Naive thymus-derived CD4-positive, alpha-beta T cell (primary cell): Measurements from ENCODE around the gene YIPF4. TPM values are rescaled to one million over a fixed set of nuclear protein-coding genes. Genes with fewer than 3 reads are reported as not detected.
"Not testable (repeated sequence)": the region's sequence is repeated elsewhere in the genome, so short reads cannot be mapped to it uniquely, and the experiment has no call there.

Experiments used
- ATAC-seq: fragments of 150-1000 bp; cut with Tn5 transposase; 2 replicates; pipeline ENCODE4 v1.10.0; 2021; ENCODE audit warnings: mild to moderate bottlenecking, moderate library complexity
- CTCF ChIA-PET: fragments of 350-600 bp; sonication (Branson Sonifier 250); formaldehyde crosslinking; loops from one replicate; lab custom pipeline; 2021; ENCODE audit warnings: antibody characterized with exemption; lab: Charles Lee
- POLR2A ChIA-PET: fragments of 350-600 bp; sonication (Branson Sonifier 250); formaldehyde crosslinking; loops from one replicate; lab custom pipeline; 2021; ENCODE audit warnings: antibody characterized with exemption, inconsistent platforms; lab: Charles Lee
- DNase-seq, 9 donors: peaks; one replicate each; pipeline versions ENCODE4 v3.0.0 to v3.0.0-alpha.2; 2020 to 2022; ENCODE audit warnings: mixed read lengths in 1 of 9
- H3K27ac ChIP-seq: one replicate; pipeline ENCODE4 v1.7.0; 2013; ENCODE audit warnings: mild to moderate bottlenecking, low read depth, low read length, moderate library complexity
- H3K27me3 ChIP-seq, 2 donors: one replicate each; pipeline ENCODE4 v1.7.0; 2013; ENCODE audit warnings: low read length in 2 of 2, mild to moderate bottlenecking in 2 of 2, moderate library complexity in 2 of 2; ENCODE audit not compliant: control insufficient read depth in 2 of 2, insufficient read depth in 2 of 2
- H3K36me3 ChIP-seq, 3 experiments: 1 replicate in 2 of 3; 2 replicates in 1 of 3; pipeline ENCODE4 v1.7.0; 2013; ENCODE audit warnings: low read length in 3 of 3, mild to moderate bottlenecking in 3 of 3, moderate library complexity in 1 of 3; ENCODE audit not compliant: insufficient read depth in 3 of 3, control insufficient read depth in 2 of 3
- H3K4me1 ChIP-seq, 2 donors: one replicate each; pipeline ENCODE4 v1.7.0; 2013; ENCODE audit warnings: low read length in 2 of 2, mild to moderate bottlenecking in 2 of 2, moderate library complexity in 1 of 2; ENCODE audit not compliant: control insufficient read depth in 2 of 2, insufficient read depth in 2 of 2
- H3K4me3 ChIP-seq: 2 replicates; pipeline ENCODE4 v1.7.0; 2013; ENCODE audit warnings: mild to moderate bottlenecking, low read length
- H3K9me3 ChIP-seq, 3 experiments: 1 replicate in 2 of 3; 2 replicates in 1 of 3; pipeline ENCODE4 v1.7.0; 2013; ENCODE audit warnings: low read length in 3 of 3; ENCODE audit not compliant: control insufficient read depth in 2 of 3
- H3K27ac Mint-ChIP-seq, 9 donors: one replicate each; pipeline ENCODE4 v1.8.0; 2020 to 2022; ENCODE audit warnings: mixed read lengths in 9 of 9, mild to moderate bottlenecking in 8 of 9, moderate library complexity in 5 of 9, inconsistent platforms in 2 of 9
- H3K27me3 Mint-ChIP-seq, 5 donors: one replicate each; pipeline ENCODE4 v1.8.0; 2021 to 2022; ENCODE audit warnings: mixed read lengths in 5 of 5, mild to moderate bottlenecking in 1 of 5
- H3K36me3 Mint-ChIP-seq, 5 donors: one replicate each; pipeline ENCODE4 v1.8.0; 2020 to 2022; ENCODE audit warnings: mixed read lengths in 5 of 5, mild to moderate bottlenecking in 3 of 5, inconsistent platforms in 1 of 5
- H3K4me1 Mint-ChIP-seq, 7 donors: one replicate each; pipeline ENCODE4 v1.8.0; 2020 to 2022; ENCODE audit warnings: mixed read lengths in 7 of 7, mild to moderate bottlenecking in 3 of 7, inconsistent platforms in 1 of 7
- H3K4me3 Mint-ChIP-seq, 10 donors: one replicate each; pipeline ENCODE4 v1.8.0; 2020 to 2022; ENCODE audit warnings: mild to moderate bottlenecking in 10 of 10, mixed read lengths in 10 of 10, moderate library complexity in 6 of 10, inconsistent platforms in 2 of 10
- H3K9me3 Mint-ChIP-seq, 11 donors: one replicate each; pipeline ENCODE4 v1.8.0; 2020 to 2022; ENCODE audit warnings: mixed read lengths in 11 of 11, mild to moderate bottlenecking in 4 of 11, inconsistent platforms in 1 of 11, moderate library complexity in 1 of 11
- intact Hi-C, 2 donors: fragments of 100-400 bp; cut with micrococcal nuclease; formaldehyde crosslinking; loops; one replicate each; pipeline ENCODE4 v1.15.1; 2023
- polyA plus RNA-seq, 2 donors: library from polyadenylated mRNA; unstranded; fragments of 300-500 nt; fragmentation: Illumina TruSeq; gene quantifications; one replicate each; pipeline ENCODE4 v1.2.3, GENCODE V29; 2021
- total RNA-seq, 6 experiments: library from RNA in 5 of 6; stranded (reverse) in 5 of 6; gene quantifications; 1 replicate in 5 of 6; 2 replicates in 1 of 6; pipeline ENCODE4 v1.2.3 and lab custom pipeline; 2021 to 2026

YIPF4 gene
- total and polyA plus RNA-seq, 7 experiments from 2014 or later: 7.8 to 43.5 (median 24.9) TPM

DNA sequence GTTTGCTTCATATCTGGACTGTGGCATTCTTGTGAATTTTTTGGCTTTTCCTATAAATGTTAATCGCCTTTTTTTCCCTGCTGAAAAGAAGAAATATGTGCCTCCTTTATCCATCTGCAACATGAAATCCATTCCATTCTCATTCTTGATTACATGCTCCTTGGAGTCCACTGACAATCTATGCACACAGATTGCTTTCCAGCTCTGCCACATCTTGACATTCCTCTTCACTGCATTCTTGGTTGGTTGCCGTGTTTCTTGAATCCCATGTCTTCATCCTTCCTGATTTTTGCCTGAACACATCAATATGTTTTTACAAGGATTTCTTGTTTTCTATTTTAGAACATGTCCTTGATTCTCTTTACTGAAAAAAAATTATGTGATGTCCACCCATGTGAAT, 52.4 kb downstream of the YIPF4 start:
- H3K27ac Mint-ChIP-seq: no peak overlapping the region
- H3K27me3 ChIP-seq: no peaks in the 10 kb centered on the region
- ATAC-seq: no peak
- no peaks in the 10 kb centered on the region for H3K36me3 ChIP-seq
- no peaks in the 10 kb centered on the region for H3K4me1 ChIP-seq
- ChIA-PET CTCF (no interaction called here), POLR2A (no interaction called here)
- no peaks in the 10 kb centered on the region for H3K9me3 ChIP-seq
- H3K4me1 Mint-ChIP-seq: peaks cover 0 to 6% (median 0%) of the 10 kb centered on the region in 7 donors
- H3K27me3 Mint-ChIP-seq: no peaks in the 10 kb centered on the region
- H3K4me3 ChIP-seq: no peak overlapping the region
- H3K27ac ChIP-seq: no peak overlapping the region
- H3K4me3 Mint-ChIP-seq: no peak overlapping the region
- no peak for DNase-seq
- H3K9me3 Mint-ChIP-seq: no peaks in the 10 kb centered on the region
- peaks cover 0 to 23% (median 18%) of the 10 kb centered on the region in 5 donors for H3K36me3 Mint-ChIP-seq
- intact Hi-C loops: no loop called here

DNA sequence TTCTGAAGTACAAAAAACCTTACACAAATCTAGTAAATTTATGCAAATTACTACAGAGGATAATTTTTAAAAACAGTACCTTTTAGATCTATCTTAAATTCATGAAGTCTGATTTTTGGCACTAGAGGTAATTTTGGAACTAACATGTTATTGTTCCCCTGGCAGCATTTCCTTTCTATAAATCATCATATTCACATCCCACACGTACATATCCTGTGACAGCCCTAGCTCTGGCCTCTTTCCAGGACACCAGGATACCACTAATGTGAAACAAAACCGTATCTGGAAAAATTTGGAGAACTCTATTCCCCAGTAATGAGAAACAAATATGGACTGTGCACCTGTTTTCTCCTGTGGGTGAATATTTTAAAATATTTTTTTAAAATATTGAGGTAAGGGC, 65.1 kb downstream of the YIPF4 start:
- intact Hi-C loops: no loop called here
- no peak overlapping the region for H3K27ac ChIP-seq
- H3K27me3 ChIP-seq: no peaks in the 10 kb centered on the region
- Mint-ChIP-seq H3K27ac (no peak overlapping the region), H3K36me3 (peaks cover 0 to 7% (median 0%) of the 10 kb centered on the region in 5 donors), H3K27me3 (no peaks in the 10 kb centered on the region), H3K4me1 (no peaks in the 10 kb centered on the region), H3K4me3 (no peak overlapping the region), H3K9me3 (peaks cover 0 to 1% (median 0%) of the 10 kb centered on the region in 11 donors)
- no peaks in the 10 kb centered on the region for H3K36me3 ChIP-seq
- H3K9me3 ChIP-seq: no peaks in the 10 kb centered on the region
- CTCF ChIA-PET: no interaction called here
- no peak for DNase-seq
- ATAC-seq: no peak
- H3K4me3 ChIP-seq: no peak overlapping the region
- POLR2A ChIA-PET: no interaction called here
- H3K4me1 ChIP-seq: no peaks in the 10 kb centered on the region

DNA sequence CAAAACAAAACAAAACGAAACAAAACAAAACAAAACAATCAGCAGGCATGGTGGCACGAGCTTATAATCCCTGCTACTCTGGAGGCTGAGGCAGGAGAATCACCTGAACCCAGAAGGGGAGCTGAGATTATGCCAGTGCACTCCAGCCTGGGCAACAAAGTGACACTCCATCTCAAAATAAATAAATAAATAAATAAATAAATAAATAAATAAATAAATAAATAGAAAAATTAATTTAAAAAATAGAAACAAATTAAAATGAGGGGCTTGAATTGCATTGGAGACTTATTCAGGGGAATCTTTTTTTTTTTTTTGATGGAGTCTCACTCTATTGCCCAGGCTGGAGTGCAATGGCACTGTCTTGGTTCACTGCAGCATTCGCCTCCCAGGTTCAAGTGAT, 73.1 kb downstream of the YIPF4 start:
- ChIA-PET POLR2A (interaction anchor here (1.1 kb wide), 1 partner anchor 9 kb away, joined by 4 read pairs; no protein-coding TSS in a partner anchor), CTCF (interaction anchor here (0.6 kb wide), 1 partner anchor 70 kb away, joined by 3 read pairs; no protein-coding TSS in a partner anchor)
- H3K4me3 ChIP-seq, H3K4me3 Mint-ChIP-seq, H3K4me1 Mint-ChIP-seq, H3K36me3 ChIP-seq, H3K9me3 ChIP-seq, H3K27ac Mint-ChIP-seq, ATAC-seq, H3K36me3 Mint-ChIP-seq, DNase-seq, H3K27ac ChIP-seq, H3K9me3 Mint-ChIP-seq, H3K27me3 ChIP-seq, intact Hi-C loops, H3K4me1 ChIP-seq, H3K27me3 Mint-ChIP-seq: not testable (repeated sequence)

DNA sequence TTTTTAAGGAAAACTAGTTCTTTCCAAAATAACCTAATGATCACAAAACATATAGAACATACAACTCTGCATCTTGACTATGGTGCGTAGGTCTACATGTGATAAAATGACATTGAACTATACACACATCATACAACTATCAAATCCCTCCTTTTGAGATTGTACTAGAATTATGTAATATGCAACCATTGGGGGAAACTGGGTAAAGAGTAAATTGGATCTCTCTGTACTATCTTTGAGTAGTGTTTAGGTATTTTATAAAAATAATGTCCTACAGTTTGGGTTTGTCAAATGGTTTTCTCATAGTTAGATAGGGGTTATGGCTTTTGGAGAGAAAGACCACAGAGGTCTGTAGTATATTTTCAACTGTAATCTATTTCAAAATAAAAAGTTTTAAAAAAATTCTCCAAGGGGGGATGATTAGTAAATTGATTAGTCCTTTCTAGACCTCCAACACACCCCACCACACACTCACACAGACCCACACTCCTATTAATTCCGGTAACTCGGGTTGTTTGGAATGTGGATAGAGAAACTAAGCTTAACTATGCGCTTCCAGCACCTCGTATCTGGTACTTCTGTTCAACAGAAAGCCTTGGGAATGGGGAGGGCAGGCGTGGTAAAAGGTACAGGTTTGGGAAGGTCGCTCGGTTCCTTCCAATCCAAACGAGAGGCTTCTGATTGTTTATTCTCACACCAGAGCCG, 78.4 kb downstream of the YIPF4 start:
- POLR2A ChIA-PET: interaction anchor here (0.6 to 1.0 kb wide), 2 partner anchors 190 to 292 kb away, joined by 3 read pairs; partner anchors contain the start of gene SLC30A6

DNA sequence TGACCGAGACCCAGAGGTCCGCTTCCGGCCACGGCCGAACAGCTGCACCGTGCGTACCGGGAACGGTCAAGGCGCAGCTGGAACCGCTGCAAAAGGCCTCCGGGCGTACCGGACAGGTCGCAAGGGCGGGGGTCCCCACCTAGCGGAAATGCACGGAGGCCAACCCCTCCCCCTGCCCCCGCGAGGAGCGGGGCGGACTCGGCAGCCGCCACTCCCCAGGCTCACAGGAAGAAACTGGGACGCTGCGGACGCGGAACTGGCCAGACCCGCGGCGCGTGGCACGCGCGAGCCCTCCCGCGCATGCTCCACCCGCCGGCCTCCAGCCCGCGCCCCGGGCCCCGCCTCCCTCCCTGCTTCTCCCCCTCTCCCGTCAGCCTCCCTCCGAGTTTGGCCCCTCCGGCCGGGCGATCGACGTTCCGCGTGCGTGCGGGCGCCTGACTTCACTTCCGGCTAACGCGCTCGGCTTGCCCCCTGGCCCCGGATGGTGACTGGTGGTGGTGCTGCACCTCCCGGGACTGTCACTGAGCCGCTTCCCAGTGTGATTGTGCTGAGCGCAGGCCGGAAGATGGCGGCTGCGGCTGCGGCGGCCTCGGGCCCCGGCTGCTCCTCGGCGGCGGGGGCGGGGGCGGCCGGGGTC, 79.1 kb downstream of the YIPF4 start, which contains the start of gene BIRC6:
Gene BIRC6 (plus strand): TSS at position 343 of the 637 bp plus-strand sequence. CDS start 139 bp downstream, at position 482.
- peaks cover 6 to 21% of the 10 kb centered on the region in 2 donors for H3K4me1 ChIP-seq
- H3K36me3 Mint-ChIP-seq: peaks cover 5 to 17% (median 6%) of the 10 kb centered on the region in 5 donors
- H3K4me3 Mint-ChIP-seq: peak within 1 kb of the TSS; percentile 87 to 98 (median 92)
- DNase-seq (peak; percentile 74 to 96 (median 82)), ATAC-seq (peak; percentile 92)
- H3K27ac Mint-ChIP-seq: peak within 1 kb of the TSS; percentile 60 to 98 (median 92)
- H3K27me3 ChIP-seq: no peaks in the 10 kb centered on the region
- no peaks in the 10 kb centered on the region for H3K9me3 ChIP-seq
- H3K4me1 Mint-ChIP-seq: peaks cover 27 to 42% (median 35%) of the 10 kb centered on the region in 7 donors
- H3K27ac ChIP-seq: peak within 1 kb of the TSS; percentile 92
- peaks cover 0 to 6% (median 0%) of the 10 kb centered on the region in 3 experiments for H3K36me3 ChIP-seq
- ChIA-PET CTCF (no interaction called here), POLR2A (interaction anchor here (0.6 to 1.0 kb wide), 3 partner anchors 78 to 293 kb away, joined by 3 to 4 read pairs (median 3); partner anchors contain the start of gene SLC30A6)
- intact Hi-C loops: loop anchor here (1.0 to 5.0 kb wide), 10 partner anchors 39 to 1243 kb away; partner anchors contain the start of genes FAM98A (in 2 of the 2), SLC30A6 (in 2 of the 2), SPAST (in 2 of the 2) and TTC27 (in 2 of the 2)
- H3K9me3 Mint-ChIP-seq: no peaks in the 10 kb centered on the region
- peak within 1 kb of the TSS; percentile 77 for H3K4me3 ChIP-seq
- H3K27me3 Mint-ChIP-seq: no peaks in the 10 kb centered on the region

More for the DNA sequence above, 78.4 kb downstream of the YIPF4 start:
- DNase-seq (peak in 6 of 9 donors; percentile 1 to 28 (median 10)), ATAC-seq (no peak)
- H3K4me3 Mint-ChIP-seq: peak overlapping the region; percentile 87 to 98 (median 91)
- no peaks in the 10 kb centered on the region for H3K27me3 Mint-ChIP-seq
- CTCF ChIA-PET: no interaction called here
- H3K4me1 Mint-ChIP-seq: peaks cover 22 to 36% (median 28%) of the 10 kb centered on the region in 7 donors
- H3K9me3 Mint-ChIP-seq: no peaks in the 10 kb centered on the region
- H3K36me3 ChIP-seq: peaks cover 0 to 6% (median 0%) of the 10 kb centered on the region in 3 experiments
- H3K27me3 ChIP-seq: no peaks in the 10 kb centered on the region
- H3K4me3 ChIP-seq: peak overlapping the region; percentile 77
- H3K27ac ChIP-seq: peak overlapping the region; percentile 92
- peaks cover 0 to 12% (median 3%) of the 10 kb centered on the region in 5 donors for H3K36me3 Mint-ChIP-seq
- no peaks in the 10 kb centered on the region for H3K9me3 ChIP-seq
- intact Hi-C loops: loop anchor here (1.0 to 5.0 kb wide), 5 partner anchors 39 to 1243 kb away; partner anchors contain the start of genes FAM98A (in 1 of the 2), SLC30A6 (in 1 of the 2) and TTC27 (in 1 of the 2)
- H3K27ac Mint-ChIP-seq: peak overlapping the region; percentile 60 to 97 (median 90)
- peaks cover 6 to 21% of the 10 kb centered on the region in 2 donors for H3K4me1 ChIP-seq
